K562 (cell line): ENCODE data around the gene SPON1. TPM values are rescaled to one million over a fixed set of nuclear protein-coding genes. Genes with fewer than 3 reads are reported as not detected.
"Not testable (repeated sequence)": the region's sequence is repeated elsewhere in the genome, so short reads cannot be mapped to it uniquely, and the experiment has no call there.

Source experiments
- ATAC-seq: fragments of 200-7000 bp; cut with Tn5 transposase; 3 replicates; pipeline ENCODE4 v1.9.1; 2020; ENCODE audit warnings: moderate library complexity
- BruUV-seq: library from RNA; stranded (reverse); fragments of 400-500 nt; replicated peaks from 2 replicates; lab custom pipeline; 2021; lab: Mats Ljungman, UMichigan
- CTCF ChIA-PET: fragments of 300-600 bp; formaldehyde crosslinking; extraction: SDS; loops from one replicate; lab custom pipeline; 2021; ENCODE audit warnings: low intra/inter-chr PET ratio; lab: Yijun Ruan, JAX
- POLR2A ChIA-PET: fragments of 300-600, 350-650 bp; sonication (Branson Sonifier 250); formaldehyde crosslinking; extraction: SDS; loops from one replicate; lab custom pipeline; 2021; ENCODE audit warnings: antibody characterized with exemption, inconsistent platforms; lab: Yijun Ruan, JAX
- DNase-seq, 4 experiments: peaks; one replicate each; pipeline versions ENCODE4 v3.0.0 to v3.0.0-alpha.2; 2011 to 2018; ENCODE audit warnings: low spot score in 3 of 4, mixed read lengths in 3 of 4; ENCODE audit errors: extremely low read depth in 1 of 4
- FAIRE-seq: peaks from 2 replicates; lab custom pipeline; 2011; peaks lifted over from hg19 to GRCh38; lab: Jason Lieb, UNC
- H2AFZ ChIP-seq: 2 replicates; pipeline ENCODE4 v1.6.0; 2011; ENCODE audit warnings: low read depth, low read length, control low read depth, inconsistent platforms
- H3K27ac ChIP-seq: fragments of 200-600 bp; 3 replicates; pipeline ENCODE4 v1.8.0; 2011; ENCODE audit warnings: low read depth, mild to moderate bottlenecking, control low read depth, inconsistent platforms, low read length, moderate library complexity, mixed read lengths; ENCODE audit errors: extremely low read depth
- H3K27me3 ChIP-seq, 2 experiments: fragments of 300-600 bp in 1 of 2; 2 replicates in 1 of 2; 3 replicates in 1 of 2; pipeline versions ENCODE4 v1.6.0 to v1.8.0; 2011; ENCODE audit warnings: inconsistent platforms in 2 of 2, low read length in 2 of 2, mild to moderate bottlenecking in 1 of 2, mixed read lengths in 1 of 2, moderate library complexity in 1 of 2; ENCODE audit not compliant: control insufficient read depth in 2 of 2, insufficient read depth in 2 of 2
- H3K36me3 ChIP-seq: fragments of 300-600 bp; 3 replicates; pipeline ENCODE4 v1.8.0; 2011; ENCODE audit warnings: mild to moderate bottlenecking, low read length, inconsistent platforms; ENCODE audit not compliant: control insufficient read depth, insufficient read depth
- H3K4me1 ChIP-seq, 2 experiments: fragments of 200-600 bp in 1 of 2; replicated peaks in 1 of 2; 2 replicates in 1 of 2; 3 replicates in 1 of 2; pipeline versions ENCODE4 v1.5.1 to v1.8.0; 2011; ENCODE audit warnings: inconsistent platforms in 2 of 2, low read length in 2 of 2, mild to moderate bottlenecking in 1 of 2, mixed read lengths in 1 of 2, moderate library complexity in 1 of 2; ENCODE audit not compliant: control insufficient read depth in 2 of 2, insufficient read depth in 2 of 2
- H3K4me2 ChIP-seq: 2 replicates; pipeline ENCODE4 v1.6.1; 2011; ENCODE audit warnings: low read length, control low read depth, inconsistent platforms, mixed read lengths; ENCODE audit not compliant: insufficient read depth
- H3K4me3 ChIP-seq: fragments of 200-600 bp; sonication (generic), shearing (Covaris generic); 2 replicates; pipeline ENCODE4 v1.5.1; 2016; ENCODE audit warnings: control low read depth, inconsistent platforms
- H3K79me2 ChIP-seq: fragments of 200-600 bp; 3 replicates; pipeline ENCODE4 v1.8.0; 2011; ENCODE audit warnings: low read length, inconsistent platforms; ENCODE audit not compliant: control insufficient read depth, insufficient read depth
- H3K9ac ChIP-seq, 2 experiments: 2 replicates each; pipeline versions ENCODE4 v1.6.0 to v1.6.1; 2011; ENCODE audit warnings: low read depth in 2 of 2, low read length in 2 of 2, control low read depth in 1 of 2, inconsistent platforms in 1 of 2, mild to moderate bottlenecking in 1 of 2, mixed read lengths in 1 of 2; ENCODE audit not compliant: insufficient read depth in 1 of 2
- H3K9me1 ChIP-seq: one replicate; pipeline ENCODE4 v1.6.0; 2011; ENCODE audit warnings: inconsistent platforms, mild to moderate bottlenecking, low read length, moderate library complexity; ENCODE audit not compliant: control insufficient read depth, insufficient read depth
- H3K9me3 ChIP-seq: replicated peaks from 2 replicates; pipeline ENCODE4 v1.5.1; 2011; ENCODE audit warnings: low read depth, low read length, inconsistent platforms; ENCODE audit not compliant: control insufficient read depth, insufficient read depth
- H4K20me1 ChIP-seq: replicated peaks from 2 replicates; pipeline ENCODE4 v1.6.1; 2011; ENCODE audit warnings: low read length, inconsistent platforms, mixed read lengths; ENCODE audit not compliant: control insufficient read depth, insufficient read depth
- SMAD1 ChIP-seq: fragments of 150-350 bp; IDR thresholded peaks from 2 replicates; pipeline ENCODE4 v1.6.1; 2014; ENCODE audit warnings: low read length, low read depth; ENCODE audit not compliant: partially characterized antibody
- SMARCB1 ChIP-seq: IDR thresholded peaks from 2 replicates; pipeline ENCODE4 v1.6.1; 2011; ENCODE audit warnings: improper control_type of control experiment, low read depth; ENCODE audit not compliant: insufficient read length
- WGBS: fragments of 100-300 bp; shearing (Covaris generic); methylation state at CpG from one replicate; pipeline ENCODE4 v1.1.6; 2016; ENCODE audit warnings: low coverage, mixed read lengths; ENCODE audit not compliant: insufficient coverage; ENCODE audit errors: missing lambda C conversion rate; 5-methylcytosine and 5-hydroxymethylcytosine counted together
- in situ Hi-C: fragments of 300-500 bp; cut with MboI; formaldehyde crosslinking; loops from 4 replicates; pipeline ENCODE4 v1.15.0; 2018; ENCODE audit warnings: inconsistent platforms, mixed read lengths
- intact Hi-C: fragments of 100-400 bp; cut with micrococcal nuclease; formaldehyde crosslinking; loops from 2 replicates; pipeline ENCODE4 v1.14.2; 2022
- polyA plus RNA-seq, 8 experiments: library from polyadenylated mRNA; depleted of rRNA in 4 of 8; stranded (reverse) in 5 of 8; unstranded in 3 of 8; fragments of >200 nt; fragmentation: Nextera tagmentation in 2 of 8; fragmentation: Illumina TruSeq in 1 of 8; extraction: Ambion mirVana in 2 of 8; extraction: Trizol in 1 of 8; gene quantifications; 2 replicates each; pipeline versions ENCODE4 v1.2.1 to v1.2.3, GENCODE V29; 2011 to 2014; ENCODE audit warnings: inconsistent platforms in 1 of 8, missing spikeins in 1 of 8
- total RNA-seq, 7 experiments: library from RNA; depleted of rRNA in 6 of 7; stranded (reverse); fragments of >200 nt in 6 of 7; fragmentation: Illumina TruSeq in 2 of 7; extraction: Trizol in 2 of 7; gene quantifications; 2 replicates each; pipeline versions ENCODE4 v1.2.1 to v1.2.3, GENCODE V29; 2011 to 2021; ENCODE audit warnings: low replicate concordance in 1 of 7
- TF ChIP-seq, protein P1 (sequence below): fragments of 250-450 bp; sonication (Bioruptor Pico); IDR thresholded peaks from 2 replicates; pipeline ENCODE4 v1.4.0; 2020

Gene SPON1
- total and polyA plus RNA-seq, 9 of the 15 experiments (the other 6 are each of a cell fraction or from before 2014, with no cell fraction given): 0.04 to 0.06 TPM; not detected in 7

GRCh38 chr11:13924801-13925327, 37.7 kb upstream of the SPON1 start (continued):
- TF ChIP-seq, protein P1, sequence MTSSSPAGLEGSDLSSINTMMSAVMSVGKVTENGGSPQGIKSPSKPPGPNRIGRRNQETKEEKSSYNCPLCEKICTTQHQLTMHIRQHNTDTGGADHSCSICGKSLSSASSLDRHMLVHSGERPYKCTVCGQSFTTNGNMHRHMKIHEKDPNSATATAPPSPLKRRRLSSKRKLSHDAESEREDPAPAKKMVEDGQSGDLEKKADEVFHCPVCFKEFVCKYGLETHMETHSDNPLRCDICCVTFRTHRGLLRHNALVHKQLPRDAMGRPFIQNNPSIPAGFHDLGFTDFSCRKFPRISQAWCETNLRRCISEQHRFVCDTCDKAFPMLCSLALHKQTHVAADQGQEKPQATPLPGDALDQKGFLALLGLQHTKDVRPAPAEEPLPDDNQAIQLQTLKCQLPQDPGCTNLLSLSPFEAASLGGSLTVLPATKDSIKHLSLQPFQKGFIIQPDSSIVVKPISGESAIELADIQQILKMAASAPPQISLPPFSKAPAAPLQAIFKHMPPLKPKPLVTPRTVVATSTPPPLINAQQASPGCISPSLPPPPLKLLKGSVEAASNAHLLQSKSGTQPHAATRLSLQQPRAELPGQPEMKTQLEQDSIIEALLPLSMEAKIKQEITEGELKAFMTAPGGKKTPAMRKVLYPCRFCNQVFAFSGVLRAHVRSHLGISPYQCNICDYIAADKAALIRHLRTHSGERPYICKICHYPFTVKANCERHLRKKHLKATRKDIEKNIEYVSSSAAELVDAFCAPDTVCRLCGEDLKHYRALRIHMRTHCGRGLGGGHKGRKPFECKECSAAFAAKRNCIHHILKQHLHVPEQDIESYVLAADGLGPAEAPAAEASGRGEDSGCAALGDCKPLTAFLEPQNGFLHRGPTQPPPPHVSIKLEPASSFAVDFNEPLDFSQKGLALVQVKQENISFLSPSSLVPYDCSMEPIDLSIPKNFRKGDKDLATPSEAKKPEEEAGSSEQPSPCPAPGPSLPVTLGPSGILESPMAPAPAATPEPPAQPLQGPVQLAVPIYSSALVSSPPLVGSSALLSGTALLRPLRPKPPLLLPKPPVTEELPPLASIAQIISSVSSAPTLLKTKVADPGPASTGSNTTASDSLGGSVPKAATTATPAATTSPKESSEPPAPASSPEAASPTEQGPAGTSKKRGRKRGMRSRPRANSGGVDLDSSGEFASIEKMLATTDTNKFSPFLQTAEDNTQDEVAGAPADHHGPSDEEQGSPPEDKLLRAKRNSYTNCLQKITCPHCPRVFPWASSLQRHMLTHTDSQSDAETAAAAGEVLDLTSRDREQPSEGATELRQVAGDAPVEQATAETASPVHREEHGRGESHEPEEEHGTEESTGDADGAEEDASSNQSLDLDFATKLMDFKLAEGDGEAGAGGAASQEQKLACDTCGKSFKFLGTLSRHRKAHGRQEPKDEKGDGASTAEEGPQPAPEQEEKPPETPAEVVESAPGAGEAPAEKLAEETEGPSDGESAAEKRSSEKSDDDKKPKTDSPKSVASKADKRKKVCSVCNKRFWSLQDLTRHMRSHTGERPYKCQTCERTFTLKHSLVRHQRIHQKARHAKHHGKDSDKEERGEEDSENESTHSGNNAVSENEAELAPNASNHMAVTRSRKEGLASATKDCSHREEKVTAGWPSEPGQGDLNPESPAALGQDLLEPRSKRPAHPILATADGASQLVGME (CRISPR knock-in tag): no peak
- no peak for TF ChIP-seq SMARCB1
- TF ChIP-seq SMAD1: no peak
- TF ChIP-seq, all 486 proteins: peak for 55

GRCh38 chr11:13926366-13926765, 36.2 kb upstream of the SPON1 start:
- H3K9me3 ChIP-seq, H3K4me3 ChIP-seq, H3K9me1 ChIP-seq, H3K79me2 ChIP-seq, ATAC-seq, H4K20me1 ChIP-seq, CTCF ChIA-PET, H3K27me3 ChIP-seq, H3K4me2 ChIP-seq, DNase-seq, H3K9ac ChIP-seq, H2AFZ ChIP-seq, BruUV-seq, H3K36me3 ChIP-seq, in situ Hi-C loops, FAIRE-seq, H3K27ac ChIP-seq: not testable (repeated sequence)
- 68% methylated on average over 5 of the region's 5 CpGs for WGBS
- peaks cover 0 to 21% of the 10 kb centered on the region in 2 experiments; a peak in 3 of 5 replicates for H3K4me1 ChIP-seq
- POLR2A ChIA-PET: interaction anchor here (0.9 kb wide), 1 partner anchor 332 kb away, joined by 4 read pairs; no protein-coding TSS in a partner anchor
- intact Hi-C loops: loop anchor here (5.0 kb wide), 1 partner anchor 54 kb away; no protein-coding TSS in a partner anchor
